AG20443 (cell line): ENCODE measurements around the gene LEF1.
A peak's percentile ranks its signal among the peaks of the same experiment; 100 is the strongest.

Experiments used
- DNase-seq: peaks from one replicate; pipeline ENCODE4 v3.0.0; 2012; ENCODE audit warnings: low spot score, mixed read lengths

LEF1 gene

GRCh38 chr4:108174856-108175255, 6.1 kb upstream of the LEF1 start:
- DNase-seq: no peak

- no peak for DNase-seq
Measured at GRCh38 chr4:108173599-108174057, 4.9 kb upstream of the LEF1 start.

- DNase-seq: peak; percentile 63
Measured at GRCh38 chr4:108172753-108173598, 4.2 kb upstream of the LEF1 start.

- DNase-seq: no peak
Measured at GRCh38 chr4:108172231-108172752, 3.6 kb upstream of the LEF1 start.

GRCh38 chr4:108171339-108172230, 2.9 kb upstream of the LEF1 start:
- DNase-seq: no peak

GRCh38 chr4:108170631-108171338, 2.1 kb upstream of the LEF1 start:
- DNase-seq: no peak

- DNase-seq: no peak
Measured at GRCh38 chr4:108169664-108170063, 932 bp upstream of the LEF1 start.

- DNase-seq: no peak
Measured at GRCh38 chr4:108168160-108168670, 517 bp downstream of the LEF1 start.

- no peak for DNase-seq
Measured at GRCh38 chr4:108166441-108167315, 2.1 kb downstream of the LEF1 start.

GRCh38 chr4:108166038-108166437, 2.7 kb downstream of the LEF1 start:
- DNase-seq: no peak

- DNase-seq: no peak
Measured at GRCh38 chr4:108165586-108165985, 3.1 kb downstream of the LEF1 start.

- no peak for DNase-seq
Measured at GRCh38 chr4:108163351-108163750, 5.4 kb downstream of the LEF1 start.

GRCh38 chr4:108160741-108161352, 7.9 kb downstream of the LEF1 start:
- no peak for DNase-seq

- DNase-seq: no peak
Measured at GRCh38 chr4:108159845-108160244, 8.9 kb downstream of the LEF1 start.

- DNase-seq: no peak
Measured at GRCh38 chr4:108157655-108158054, 11.1 kb downstream of the LEF1 start.

GRCh38 chr4:108156391-108156790, 12.3 kb downstream of the LEF1 start:
- no peak for DNase-seq

GRCh38 chr4:108155373-108155772, 13.4 kb downstream of the LEF1 start:
- no peak for DNase-seq

- no peak for DNase-seq
Measured at GRCh38 chr4:108152980-108153379, 15.8 kb downstream of the LEF1 start.

GRCh38 chr4:108149588-108150380, 18.9 kb downstream of the LEF1 start:
- peak; percentile 39 for DNase-seq

GRCh38 chr4:108148316-108148715, 20.4 kb downstream of the LEF1 start:
- no peak for DNase-seq
